ENCODE measurements around the gene ACP3. TPM values are rescaled to one million over a fixed set of nuclear protein-coding genes. Genes with fewer than 3 reads are reported as not detected.

ACP3 gene
- total and polyA plus RNA-seq, 2 of the 4 experiments (the other 2 are of a cell fraction) = 0.36 to 0.54 TPM

- Histone ChIP-seq H2BK120ac (ENCODE audit: low read depth, low read length) (no peak overlapping the region), H2AFZ (replicated peaks; ENCODE audit: low read length, poor library complexity) (no peak overlapping the region), H4K91ac (ENCODE audit: insufficient read depth, low read depth, low read length) (no peak overlapping the region), H4K20me1 (ENCODE audit: insufficient read depth, low read length) (no peaks in the 10 kb centered on the region), H2AK9ac (replicated peaks; ENCODE audit: low read depth, low read length, poor library complexity) (no peak overlapping the region), H2AK5ac (ENCODE audit: low read depth, low read length) (no peak overlapping the region), H3K4me3 (ENCODE audit: insufficient read depth, low read depth, low read length) (no peak overlapping the region), H3K9me3 (ENCODE audit: control insufficient read depth, insufficient read depth, low read length) (no peaks in the 10 kb centered on the region), H3K4me2 (ENCODE audit: low read depth, low read length) (no peak overlapping the region), H4K5ac (ENCODE audit: low read depth, low read length) (no peak overlapping the region), H3K9me1 (ENCODE audit: insufficient read depth, low read length) (no peaks in the 10 kb centered on the region), H4K8ac (ENCODE audit: low read depth in 2 of 2, low read length in 2 of 2) (no peak overlapping the region), H3K4me1 (ENCODE audit: control insufficient read depth, insufficient read depth, low read length) (no peaks in the 10 kb centered on the region), H3K9ac (ENCODE audit: low read depth, low read length) (no peak overlapping the region), H3K23ac (ENCODE audit: low read depth, low read length) (no peak overlapping the region), H2BK20ac (ENCODE audit: low read depth, low read length) (no peak overlapping the region), H3K56ac (ENCODE audit: extremely low read depth, insufficient read depth, low read length) (no peak overlapping the region), H3K18ac (ENCODE audit: low read depth, low read length) (no peak overlapping the region), H3K79me1 (ENCODE audit: low read depth in 1 of 2, low read length in 2 of 2) (no peaks in the 10 kb centered on the region), H3K4ac (ENCODE audit: low read depth, low read length) (no peak overlapping the region), H3K27me3 (ENCODE audit: control insufficient read depth, insufficient read depth, low read length) (peaks cover 2% of the 10 kb centered on the region), H2BK15ac (ENCODE audit: low read depth, low read length) (no peak overlapping the region), H3K36me3 (ENCODE audit: control insufficient read depth, insufficient read depth, low read length) (no peaks in the 10 kb centered on the region), H3K14ac (replicated peaks; ENCODE audit: low read depth, low read length) (no peak overlapping the region), H3K27ac (ENCODE audit: insufficient read depth, low read length) (no peak overlapping the region), H2BK5ac (ENCODE audit: low read depth, low read length, poor library complexity, severe bottlenecking) (no peak overlapping the region)
- intact Hi-C loops (cut with micrococcal nuclease) (no loop called here), dilution Hi-C loops (cut with HindIII; ENCODE audit: low sequenced_read_pairs, unreplicated experiment) (no loop called here), in situ Hi-C loops (cut with MboI; ENCODE audit: low sequenced_read_pairs) (loop anchor here (5.0 kb wide), 1 partner anchor 90 kb away; no protein-coding TSS in a partner anchor)
- BruUV-seq (replicated peaks) = no TSS peak
- ChIA-PET CTCF (interaction anchor here (0.5 to 0.6 kb wide), 2 partner anchors 22 to 45 kb away, joined by 3 read pairs; no protein-coding TSS in a partner anchor), POLR2A (ENCODE audit: unreplicated experiment) (no interaction called here)
- DNase-seq (no peak), ATAC-seq (ENCODE audit: low read depth) (no peak; the same call in 1 of the 2 replicates)
- WGBS, 2 experiments (ENCODE audit: extremely low coverage in 2 of 2, insufficient read length in 1 of 2) = 70% methylated on average over 3 of the region's 5 CpGs; no CpG with 5 or more reads in 1 of the 2 experiments
- TF ChIP-seq MAFK (IDR thresholded peaks at IDR 0.05; ENCODE audit: low read depth, low read length) (no peak), POLR2A (IDR thresholded peaks at IDR 0.05; ENCODE audit: low read depth, low read length) (no peak), NFE2L2 (IDR thresholded peaks at IDR 0.05; ENCODE audit: low read depth, low read length) (no peak)
Observed at GRCh38 chr3:132346841-132347736, 29.9 kb downstream of the ACP3 start.
